ENCODE measurements around the gene CAPN1.

DNA sequence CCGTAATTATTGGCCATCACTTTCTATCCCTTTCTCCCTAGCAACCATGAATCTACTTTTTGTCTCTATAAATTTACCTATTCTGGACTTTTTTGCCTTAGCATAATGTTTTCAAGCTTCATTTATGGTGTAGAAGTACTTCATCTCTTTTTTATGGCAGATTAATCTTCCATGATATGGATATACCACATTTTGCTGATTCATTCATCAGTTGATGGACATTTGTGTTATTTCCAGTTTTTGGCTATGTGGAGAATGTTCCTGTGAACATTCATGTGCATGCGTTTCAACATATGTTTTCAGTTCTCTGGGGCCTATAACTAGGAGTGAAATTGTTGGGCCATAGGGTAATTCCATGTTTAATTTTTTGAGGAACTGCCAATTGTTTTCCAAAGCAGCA, 12.8 kb downstream of the CAPN1 start:
- TF ChIP-seq, protein P1, sequence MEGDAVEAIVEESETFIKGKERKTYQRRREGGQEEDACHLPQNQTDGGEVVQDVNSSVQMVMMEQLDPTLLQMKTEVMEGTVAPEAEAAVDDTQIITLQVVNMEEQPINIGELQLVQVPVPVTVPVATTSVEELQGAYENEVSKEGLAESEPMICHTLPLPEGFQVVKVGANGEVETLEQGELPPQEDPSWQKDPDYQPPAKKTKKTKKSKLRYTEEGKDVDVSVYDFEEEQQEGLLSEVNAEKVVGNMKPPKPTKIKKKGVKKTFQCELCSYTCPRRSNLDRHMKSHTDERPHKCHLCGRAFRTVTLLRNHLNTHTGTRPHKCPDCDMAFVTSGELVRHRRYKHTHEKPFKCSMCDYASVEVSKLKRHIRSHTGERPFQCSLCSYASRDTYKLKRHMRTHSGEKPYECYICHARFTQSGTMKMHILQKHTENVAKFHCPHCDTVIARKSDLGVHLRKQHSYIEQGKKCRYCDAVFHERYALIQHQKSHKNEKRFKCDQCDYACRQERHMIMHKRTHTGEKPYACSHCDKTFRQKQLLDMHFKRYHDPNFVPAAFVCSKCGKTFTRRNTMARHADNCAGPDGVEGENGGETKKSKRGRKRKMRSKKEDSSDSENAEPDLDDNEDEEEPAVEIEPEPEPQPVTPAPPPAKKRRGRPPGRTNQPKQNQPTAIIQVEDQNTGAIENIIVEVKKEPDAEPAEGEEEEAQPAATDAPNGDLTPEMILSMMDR (IDR thresholded peaks at IDR 0.05; ENCODE audit: insufficient read depth, low read depth, low read length) = no peak
- no peak for TF ChIP-seq EZH2 (IDR thresholded peaks at IDR 0.05; ENCODE audit: insufficient read depth, low read length)
